Ishikawa (cell line): Measurements from ENCODE around the gene BFSP1.

Experiments
- CEBPB ChIP-seq: IDR thresholded peaks from 2 replicates; pipeline ENCODE4 v1.6.1; 2012
- CREB1 ChIP-seq: IDR thresholded peaks from 2 replicates; pipeline ENCODE4 v1.6.1; 2012; ENCODE audit warnings: low read depth
- EGR1 ChIP-seq: IDR thresholded peaks from 2 replicates; pipeline ENCODE4 v1.6.1; 2012
- EP300 ChIP-seq: IDR thresholded peaks from 2 replicates; pipeline ENCODE4 v1.6.1; 2012; ENCODE audit warnings: borderline replicate concordance
- FOXM1 ChIP-seq: IDR thresholded peaks from 2 replicates; pipeline ENCODE4 v1.6.1; 2012; ENCODE audit warnings: low read depth, borderline replicate concordance
- MAX ChIP-seq: IDR thresholded peaks from 2 replicates; pipeline ENCODE4 v1.6.1; 2012
- NFIC ChIP-seq: IDR thresholded peaks from 2 replicates; pipeline ENCODE4 v1.6.1; 2012
- RAD21 ChIP-seq: IDR thresholded peaks from 2 replicates; pipeline ENCODE4 v1.6.1; 2012; ENCODE audit warnings: low read depth
- REST ChIP-seq: IDR thresholded peaks from 2 replicates; pipeline ENCODE4 v1.6.1; 2012; ENCODE audit warnings: low read depth, mild to moderate bottlenecking
- TAF1 ChIP-seq: IDR thresholded peaks from 2 replicates; pipeline ENCODE4 v1.6.1; 2012; ENCODE audit warnings: low read depth, mild to moderate bottlenecking
- TCF12 ChIP-seq: IDR thresholded peaks from 2 replicates; pipeline ENCODE4 v1.6.1; 2012; ENCODE audit warnings: low read depth
- TEAD4 ChIP-seq: IDR thresholded peaks from 2 replicates; pipeline ENCODE4 v1.6.1; 2012
- USF1 ChIP-seq: IDR thresholded peaks from 2 replicates; pipeline ENCODE4 v1.6.1; 2012
- YY1 ChIP-seq: IDR thresholded peaks from 2 replicates; pipeline ENCODE4 v1.6.1; 2012; ENCODE audit warnings: low read depth
- ZBTB7A ChIP-seq: IDR thresholded peaks from 2 replicates; pipeline ENCODE4 v1.6.1; 2012; ENCODE audit warnings: low read depth

The BFSP1 gene

GRCh38 chr20:17470973-17471372 is 60.2 kb downstream of the BFSP1 start:
- TF ChIP-seq YY1, result no peak
- no peak for TF ChIP-seq RAD21

GRCh38 chr20:17470521-17470920 is 60.7 kb downstream of the BFSP1 start:
- no peak for TF ChIP-seq CEBPB
- no peak for TF ChIP-seq FOXM1
- TF ChIP-seq REST, result no peak
- no peak for TF ChIP-seq MAX

- TF ChIP-seq TCF12, result no peak
- no peak for TF ChIP-seq EGR1
- TF ChIP-seq TAF1, result no peak
- TF ChIP-seq MAX, result no peak
- TF ChIP-seq YY1, result no peak
- no peak for TF ChIP-seq TEAD4
- no peak for TF ChIP-seq NFIC
- no peak for TF ChIP-seq CREB1
- no peak for TF ChIP-seq RAD21
- no peak for TF ChIP-seq CEBPB
- TF ChIP-seq REST, result no peak
- TF ChIP-seq FOXM1, result no peak
- no peak for TF ChIP-seq USF1
- TF ChIP-seq ZBTB7A, result no peak
- no peak for TF ChIP-seq EP300
Measured at GRCh38 chr20:17469246-17470030, 61.7 kb downstream of the BFSP1 start.

GRCh38 chr20:17468073-17468840 is 62.9 kb downstream of the BFSP1 start:
- TF ChIP-seq USF1 (no peak), CREB1 (no peak), TEAD4 (no peak), EP300 (no peak), NFIC (no peak), ZBTB7A (no peak), CEBPB (no peak), FOXM1 (no peak), MAX (no peak), RAD21 (no peak), EGR1 (no peak), TAF1 (no peak), REST (no peak), TCF12 (no peak), YY1 (no peak)
